ENCODE measurements around the gene HOXC11.

The HOXC11 gene

DNA sequence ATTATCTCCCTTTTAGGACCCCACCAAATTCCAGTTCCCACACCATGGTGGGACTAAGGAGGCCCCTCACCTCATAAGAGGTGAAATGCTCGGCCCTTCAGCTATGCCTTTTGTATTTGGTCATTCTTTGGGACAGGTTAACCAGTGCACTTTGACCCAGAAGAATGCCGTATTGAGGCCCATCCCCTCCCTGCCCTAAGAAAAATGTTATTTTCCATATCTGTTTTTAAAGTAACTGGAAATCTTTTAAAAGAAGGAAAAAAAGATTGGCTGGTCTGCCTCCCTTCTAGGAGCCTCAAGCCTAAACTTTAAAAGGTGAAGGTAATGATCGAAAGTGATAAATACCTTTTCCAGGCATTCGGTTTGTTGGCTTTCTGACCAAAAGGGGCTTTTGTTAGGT, 40.0 kb upstream of the HOXC11 start (continued):
- TF ChIP-seq, protein P1, sequence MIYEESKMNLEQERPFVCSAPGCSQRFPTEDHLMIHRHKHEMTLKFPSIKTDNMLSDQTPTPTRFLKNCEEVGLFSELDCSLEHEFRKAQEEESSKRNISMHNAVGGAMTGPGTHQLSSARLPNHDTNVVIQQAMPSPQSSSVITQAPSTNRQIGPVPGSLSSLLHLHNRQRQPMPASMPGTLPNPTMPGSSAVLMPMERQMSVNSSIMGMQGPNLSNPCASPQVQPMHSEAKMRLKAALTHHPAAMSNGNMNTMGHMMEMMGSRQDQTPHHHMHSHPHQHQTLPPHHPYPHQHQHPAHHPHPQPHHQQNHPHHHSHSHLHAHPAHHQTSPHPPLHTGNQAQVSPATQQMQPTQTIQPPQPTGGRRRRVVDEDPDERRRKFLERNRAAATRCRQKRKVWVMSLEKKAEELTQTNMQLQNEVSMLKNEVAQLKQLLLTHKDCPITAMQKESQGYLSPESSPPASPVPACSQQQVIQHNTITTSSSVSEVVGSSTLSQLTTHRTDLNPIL (CRISPR knock-in tag; IDR thresholded peaks at IDR 0.05; ENCODE audit: low read depth), result no peak
- no peak for TF ChIP-seq ZFP30 (CRISPR knock-in tag; IDR thresholded peaks at IDR 0.05)
- no peak for TF ChIP-seq BACH2 (CRISPR knock-in tag; IDR thresholded peaks at IDR 0.05; ENCODE audit: borderline replicate concordance)

DNA sequence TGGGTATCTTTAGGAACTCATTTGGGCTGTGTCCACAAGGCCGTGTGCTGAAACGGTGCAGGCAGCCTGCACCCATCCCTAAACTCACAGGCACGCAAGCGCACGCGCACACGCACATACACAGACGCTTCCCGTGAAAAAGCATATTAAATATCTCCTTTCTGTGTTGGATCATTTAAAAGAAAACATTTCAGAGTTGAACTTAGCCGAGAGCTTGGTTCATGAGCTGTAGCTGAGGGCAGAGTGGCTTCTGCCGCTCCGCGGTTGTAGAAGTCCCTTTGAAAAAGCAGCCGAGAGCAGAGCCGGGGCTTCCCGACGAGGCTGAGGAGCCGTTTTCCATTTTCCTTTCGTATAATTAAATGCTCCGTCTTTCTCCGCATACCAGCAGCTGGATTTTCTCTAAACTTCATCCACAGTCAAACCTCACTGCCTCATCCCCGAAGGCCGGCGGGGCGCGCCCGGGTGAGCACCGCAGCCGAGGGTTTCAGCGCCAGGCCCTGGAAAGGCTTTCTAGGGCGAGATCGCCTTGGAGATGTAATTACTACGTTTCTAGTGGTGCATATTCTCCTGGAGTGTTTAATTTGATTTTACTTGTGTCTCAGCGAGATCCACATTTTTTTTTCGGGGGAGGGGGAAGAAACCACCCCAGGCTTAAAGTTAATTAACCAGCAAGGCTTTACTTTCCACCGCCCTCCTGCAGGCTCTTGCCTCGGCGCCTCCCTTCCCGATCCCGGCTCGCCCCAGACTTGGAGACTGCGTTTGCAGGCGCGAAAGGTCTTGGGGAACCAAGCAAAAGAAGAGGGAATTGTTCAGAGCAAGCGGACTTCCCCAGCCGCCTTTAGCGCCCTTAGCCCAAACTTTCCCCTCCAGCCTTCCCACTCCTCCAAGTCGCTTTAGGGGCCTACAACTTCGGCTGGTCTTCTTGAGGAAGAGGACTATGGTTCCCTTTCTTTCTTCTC, 37.3 kb upstream of the HOXC11 start:
- ATAC-seq, result peak; percentile 35
- TF ChIP-seq PPARA (CRISPR knock-in tag; IDR thresholded peaks at IDR 0.05; ENCODE audit: borderline replicate concordance) (no peak), OSR1 (CRISPR knock-in tag; IDR thresholded peaks at IDR 0.05) (no peak), TOX (CRISPR knock-in tag; IDR thresholded peaks at IDR 0.05; ENCODE audit: borderline replicate concordance) (no peak), ZFP30 (CRISPR knock-in tag; IDR thresholded peaks at IDR 0.05) (no peak)
- TF ChIP-seq, protein P2, sequence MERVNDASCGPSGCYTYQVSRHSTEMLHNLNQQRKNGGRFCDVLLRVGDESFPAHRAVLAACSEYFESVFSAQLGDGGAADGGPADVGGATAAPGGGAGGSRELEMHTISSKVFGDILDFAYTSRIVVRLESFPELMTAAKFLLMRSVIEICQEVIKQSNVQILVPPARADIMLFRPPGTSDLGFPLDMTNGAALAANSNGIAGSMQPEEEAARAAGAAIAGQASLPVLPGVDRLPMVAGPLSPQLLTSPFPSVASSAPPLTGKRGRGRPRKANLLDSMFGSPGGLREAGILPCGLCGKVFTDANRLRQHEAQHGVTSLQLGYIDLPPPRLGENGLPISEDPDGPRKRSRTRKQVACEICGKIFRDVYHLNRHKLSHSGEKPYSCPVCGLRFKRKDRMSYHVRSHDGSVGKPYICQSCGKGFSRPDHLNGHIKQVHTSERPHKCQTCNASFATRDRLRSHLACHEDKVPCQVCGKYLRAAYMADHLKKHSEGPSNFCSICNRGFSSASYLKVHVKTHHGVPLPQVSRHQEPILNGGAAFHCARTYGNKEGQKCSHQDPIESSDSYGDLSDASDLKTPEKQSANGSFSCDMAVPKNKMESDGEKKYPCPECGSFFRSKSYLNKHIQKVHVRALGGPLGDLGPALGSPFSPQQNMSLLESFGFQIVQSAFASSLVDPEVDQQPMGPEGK (CRISPR knock-in tag; IDR thresholded peaks at IDR 0.05; ENCODE audit: borderline replicate concordance), result no peak

DNA sequence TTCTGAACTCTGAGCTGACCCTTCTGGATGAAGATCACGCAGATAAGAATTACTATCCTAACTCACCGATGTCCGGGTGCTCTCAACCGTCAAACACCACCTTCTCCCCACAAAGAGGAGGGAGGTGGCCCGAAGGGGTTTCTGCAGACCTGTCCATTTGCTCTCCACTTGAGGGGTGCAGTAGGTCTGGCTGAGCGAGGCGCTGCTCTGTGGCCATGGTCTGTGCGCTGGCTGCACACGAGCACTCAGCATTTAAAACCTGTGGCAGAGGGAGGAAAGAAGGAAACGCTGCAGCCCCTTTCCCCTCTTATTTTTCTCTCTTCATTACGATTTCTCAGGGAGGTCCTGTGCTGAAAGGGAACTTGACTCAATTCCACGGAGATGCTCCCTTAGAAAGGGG, 35.8 kb upstream of the HOXC11 start:
- no peak for ATAC-seq
- no peak for TF ChIP-seq ZFP30 (CRISPR knock-in tag; IDR thresholded peaks at IDR 0.05)
- no peak for TF ChIP-seq BACH2 (CRISPR knock-in tag; IDR thresholded peaks at IDR 0.05; ENCODE audit: borderline replicate concordance)

DNA sequence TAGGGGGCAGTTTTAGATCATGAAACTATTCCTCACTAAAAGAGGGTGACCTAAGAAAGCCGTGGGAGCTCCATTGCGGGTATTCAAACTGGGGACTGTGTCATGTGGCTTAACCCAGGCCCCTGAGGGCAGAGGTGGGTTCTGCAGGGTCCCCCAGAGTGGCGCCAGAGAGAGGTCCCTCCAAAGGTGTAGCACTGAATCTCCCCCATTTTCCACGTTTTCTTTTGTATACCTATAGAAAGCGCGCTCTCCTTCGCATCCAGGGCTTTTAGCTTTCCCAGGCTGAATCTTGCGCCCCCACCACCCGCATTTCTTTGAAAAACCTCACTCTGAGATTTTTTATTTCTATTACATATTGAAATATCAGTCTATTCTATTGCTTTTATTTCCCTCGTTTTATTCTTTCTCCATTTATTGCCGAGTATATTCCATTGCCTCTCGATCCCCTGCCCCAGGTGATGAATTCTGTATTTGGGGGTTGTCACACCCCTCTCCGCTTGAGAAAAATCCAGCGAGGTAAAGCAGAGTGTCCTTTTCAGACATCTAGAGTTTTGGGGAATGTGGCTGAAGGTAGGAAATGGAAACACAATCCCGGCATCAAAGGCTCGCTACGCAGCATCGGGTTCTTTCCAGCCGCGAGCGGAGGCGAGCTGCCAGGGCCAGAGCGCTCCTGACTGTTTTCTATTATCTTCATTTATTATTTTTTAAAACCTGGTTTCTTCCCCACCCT, 35.2 kb upstream of the HOXC11 start:
- ATAC-seq, result no peak
- TF ChIP-seq, protein P2 (CRISPR knock-in tag; IDR thresholded peaks at IDR 0.05; ENCODE audit: borderline replicate concordance), result no peak
- TF ChIP-seq SNAI2 (CRISPR knock-in tag; IDR thresholded peaks at IDR 0.05) (no peak), BACH2 (CRISPR knock-in tag; IDR thresholded peaks at IDR 0.05; ENCODE audit: borderline replicate concordance) (no peak), GLIS3 (CRISPR knock-in tag; IDR thresholded peaks at IDR 0.05) (no peak), TOX (CRISPR knock-in tag; IDR thresholded peaks at IDR 0.05; ENCODE audit: borderline replicate concordance) (no peak), TCF4 (CRISPR knock-in tag; IDR thresholded peaks at IDR 0.05; ENCODE audit: borderline replicate concordance) (no peak), ESRRG (CRISPR knock-in tag; IDR thresholded peaks at IDR 0.05) (no peak), ISL1 (CRISPR knock-in tag; IDR thresholded peaks at IDR 0.05) (no peak), ZFP3 (CRISPR knock-in tag; IDR thresholded peaks at IDR 0.05) (no peak), ZNF70 (CRISPR knock-in tag; IDR thresholded peaks at IDR 0.05) (no peak)
- TF ChIP-seq, protein P1 (CRISPR knock-in tag; IDR thresholded peaks at IDR 0.05; ENCODE audit: low read depth), result no peak
- TF ChIP-seq, protein P3, sequence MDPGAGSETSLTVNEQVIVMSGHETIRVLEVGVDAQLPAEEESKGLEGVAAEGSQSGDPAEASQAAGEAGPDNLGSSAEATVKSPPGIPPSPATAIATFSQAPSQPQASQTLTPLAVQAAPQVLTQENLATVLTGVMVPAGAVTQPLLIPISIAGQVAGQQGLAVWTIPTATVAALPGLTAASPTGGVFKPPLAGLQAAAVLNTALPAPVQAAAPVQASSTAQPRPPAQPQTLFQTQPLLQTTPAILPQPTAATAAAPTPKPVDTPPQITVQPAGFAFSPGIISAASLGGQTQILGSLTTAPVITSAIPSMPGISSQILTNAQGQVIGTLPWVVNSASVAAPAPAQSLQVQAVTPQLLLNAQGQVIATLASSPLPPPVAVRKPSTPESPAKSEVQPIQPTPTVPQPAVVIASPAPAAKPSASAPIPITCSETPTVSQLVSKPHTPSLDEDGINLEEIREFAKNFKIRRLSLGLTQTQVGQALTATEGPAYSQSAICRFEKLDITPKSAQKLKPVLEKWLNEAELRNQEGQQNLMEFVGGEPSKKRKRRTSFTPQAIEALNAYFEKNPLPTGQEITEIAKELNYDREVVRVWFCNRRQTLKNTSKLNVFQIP (CRISPR knock-in tag; IDR thresholded peaks at IDR 0.05; ENCODE audit: borderline replicate concordance, low read depth), result no peak
- TF ChIP-seq, protein P4, sequence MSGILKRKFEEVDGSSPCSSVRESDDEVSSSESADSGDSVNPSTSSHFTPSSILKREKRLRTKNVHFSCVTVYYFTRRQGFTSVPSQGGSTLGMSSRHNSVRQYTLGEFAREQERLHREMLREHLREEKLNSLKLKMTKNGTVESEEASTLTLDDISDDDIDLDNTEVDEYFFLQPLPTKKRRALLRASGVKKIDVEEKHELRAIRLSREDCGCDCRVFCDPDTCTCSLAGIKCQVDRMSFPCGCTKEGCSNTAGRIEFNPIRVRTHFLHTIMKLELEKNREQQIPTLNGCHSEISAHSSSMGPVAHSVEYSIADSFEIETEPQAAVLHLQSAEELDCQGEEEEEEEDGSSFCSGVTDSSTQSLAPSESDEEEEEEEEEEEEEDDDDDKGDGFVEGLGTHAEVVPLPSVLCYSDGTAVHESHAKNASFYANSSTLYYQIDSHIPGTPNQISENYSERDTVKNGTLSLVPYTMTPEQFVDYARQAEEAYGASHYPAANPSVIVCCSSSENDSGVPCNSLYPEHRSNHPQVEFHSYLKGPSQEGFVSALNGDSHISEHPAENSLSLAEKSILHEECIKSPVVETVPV (CRISPR knock-in tag; IDR thresholded peaks at IDR 0.05), result no peak
